Activated naive CD4-positive, alpha-beta T cell treated with anti-CD3 and anti-CD28 coated beads, Interleukin-2, amount 50 U/mL, for 72 hours (primary cell): ENCODE results near the gene TMEM115. TPM values are rescaled to one million over a fixed set of nuclear protein-coding genes. Genes with fewer than 3 reads are reported as not detected.

Source experiments
- ATAC-seq, 2 donors: fragments of 150-1000 bp; cut with Tn5 transposase; 2 replicates each; pipeline ENCODE4 v1.10.0; 2021; ENCODE audit warnings: mild to moderate bottlenecking in 2 of 2, moderate library complexity in 2 of 2
- DNase-seq, 2 donors: peaks; one replicate each; pipeline ENCODE4 v3.0.0; 2021 to 2022; ENCODE audit warnings: low spot score in 2 of 2
- H3K27ac Mint-ChIP-seq, 2 donors: one replicate each; pipeline ENCODE4 v1.8.0; 2022; ENCODE audit warnings: mild to moderate bottlenecking in 2 of 2, mixed read lengths in 2 of 2
- H3K36me3 Mint-ChIP-seq, 2 donors: one replicate each; pipeline ENCODE4 v1.8.0; 2022; ENCODE audit warnings: mixed read lengths in 2 of 2
- H3K9me3 Mint-ChIP-seq, 2 donors: one replicate each; pipeline ENCODE4 v1.8.0; 2022; ENCODE audit warnings: mixed read lengths in 2 of 2
- total RNA-seq, 2 donors: library from RNA; stranded (reverse); gene quantifications; one replicate each; pipeline ENCODE4 v1.2.3, GENCODE V29; 2022

TMEM115 gene
- total RNA-seq, 2 donors from 2014 or later: 10.9 to 15.1 TPM

GRCh38 chr3:50382722-50383121 is 23.4 kb upstream of the TMEM115 start:
- Mint-ChIP-seq H3K9me3 (no peaks in the 10 kb centered on the region), H3K36me3 (no peaks in the 10 kb centered on the region), H3K27ac (peak overlapping the region in 1 of 2 donors; percentile 45)
- no peak for DNase-seq
- ATAC-seq: no peak

GRCh38 chr3:50381383-50381782 is 22.1 kb upstream of the TMEM115 start:
- H3K9me3 Mint-ChIP-seq: no peaks in the 10 kb centered on the region
- no peak overlapping the region for H3K27ac Mint-ChIP-seq
- DNase-seq (no peak), ATAC-seq (no peak)
- H3K36me3 Mint-ChIP-seq: no peaks in the 10 kb centered on the region

GRCh38 chr3:50380405-50381085 is 21.2 kb upstream of the TMEM115 start:
- no peaks in the 10 kb centered on the region for H3K9me3 Mint-ChIP-seq

GRCh38 chr3:50378757-50379156 is 19.4 kb upstream of the TMEM115 start:
- DNase-seq: no peak
- H3K9me3 Mint-ChIP-seq: no peaks in the 10 kb centered on the region
- H3K36me3 Mint-ChIP-seq: no peaks in the 10 kb centered on the region
- ATAC-seq: no peak
- H3K27ac Mint-ChIP-seq: no peak overlapping the region

More at GRCh38 chr3:50380405-50381085, 21.2 kb upstream of the TMEM115 start:
- Mint-ChIP-seq H3K36me3 (no peaks in the 10 kb centered on the region), H3K27ac (peak overlapping the region; percentile 40 to 79)
- no peak for ATAC-seq
- no peak for DNase-seq

GRCh38 chr3:50378024-50378423 is 18.7 kb upstream of the TMEM115 start:
- no peak for DNase-seq
- Mint-ChIP-seq H3K9me3 (no peaks in the 10 kb centered on the region), H3K36me3 (no peaks in the 10 kb centered on the region), H3K27ac (no peak overlapping the region)
- ATAC-seq: no peak

GRCh38 chr3:50375258-50375931 is 16.1 kb upstream of the TMEM115 start:
- H3K27ac Mint-ChIP-seq: no peak overlapping the region
- DNase-seq (no peak), ATAC-seq (peak; percentile 11 to 32)
- no peaks in the 10 kb centered on the region for H3K36me3 Mint-ChIP-seq
- H3K9me3 Mint-ChIP-seq: no peaks in the 10 kb centered on the region

GRCh38 chr3:50374363-50375257 is 15.3 kb upstream of the TMEM115 start:
- ATAC-seq: no peak
- no peak overlapping the region for H3K27ac Mint-ChIP-seq
- no peaks in the 10 kb centered on the region for H3K9me3 Mint-ChIP-seq
- no peak for DNase-seq
- H3K36me3 Mint-ChIP-seq: no peaks in the 10 kb centered on the region

- DNase-seq (no peak), ATAC-seq (no peak)
- H3K36me3 Mint-ChIP-seq: no peaks in the 10 kb centered on the region
- no peaks in the 10 kb centered on the region for H3K9me3 Mint-ChIP-seq
- H3K27ac Mint-ChIP-seq: peak overlapping the region in 1 of 2 donors; percentile 82
Observed at GRCh38 chr3:50373146-50374051, 14.1 kb upstream of the TMEM115 start.

GRCh38 chr3:50372349-50372748 is 13.0 kb upstream of the TMEM115 start:
- peak in 1 of 2 donors; percentile 11 for ATAC-seq
- DNase-seq: no peak
- Mint-ChIP-seq H3K36me3 (no peaks in the 10 kb centered on the region), H3K27ac (peak overlapping the region in 1 of 2 donors; percentile 82), H3K9me3 (no peaks in the 10 kb centered on the region)

GRCh38 chr3:50371133-50371685 is 11.9 kb upstream of the TMEM115 start:
- Mint-ChIP-seq H3K36me3 (no peaks in the 10 kb centered on the region), H3K9me3 (no peaks in the 10 kb centered on the region), H3K27ac (peak overlapping the region in 1 of 2 donors; percentile 45)
- DNase-seq (no peak), ATAC-seq (no peak)

GRCh38 chr3:50370594-50370993 is 11.3 kb upstream of the TMEM115 start:
- no peak for DNase-seq
- no peak for ATAC-seq
- peak overlapping the region in 1 of 2 donors; percentile 45 for H3K27ac Mint-ChIP-seq
- no peaks in the 10 kb centered on the region for H3K9me3 Mint-ChIP-seq
- no peaks in the 10 kb centered on the region for H3K36me3 Mint-ChIP-seq

- Mint-ChIP-seq H3K27ac (no peak overlapping the region), H3K9me3 (no peaks in the 10 kb centered on the region), H3K36me3 (no peaks in the 10 kb centered on the region)
- ATAC-seq (no peak), DNase-seq (no peak)
Observed at GRCh38 chr3:50369012-50369670, 9.8 kb upstream of the TMEM115 start.

GRCh38 chr3:50365842-50366220 is 6.5 kb upstream of the TMEM115 start:
- Mint-ChIP-seq H3K36me3 (no peaks in the 10 kb centered on the region), H3K27ac (peak overlapping the region; percentile 72 to 91), H3K9me3 (no peaks in the 10 kb centered on the region)
- DNase-seq (no peak), ATAC-seq (no peak)

GRCh38 chr3:50365080-50365841 is 5.9 kb upstream of the TMEM115 start:
- peak; percentile 97 to 99 for ATAC-seq
- Mint-ChIP-seq H3K36me3 (no peaks in the 10 kb centered on the region), H3K27ac (peak overlapping the region; percentile 72 to 91)

GRCh38 chr3:50364573-50365079 is 5.3 kb upstream of the TMEM115 start:
- ATAC-seq: no peak
- H3K36me3 Mint-ChIP-seq: no peaks in the 10 kb centered on the region
- H3K9me3 Mint-ChIP-seq: no peaks in the 10 kb centered on the region
- no peak for DNase-seq
- no peak overlapping the region for H3K27ac Mint-ChIP-seq

More at GRCh38 chr3:50365080-50365841, 5.9 kb upstream of the TMEM115 start:
- H3K9me3 Mint-ChIP-seq: no peaks in the 10 kb centered on the region
- peak; percentile 93 for DNase-seq
